Dedifferentiated amniotic fluid mesenchymal stem cell (primary cell): ENCODE data around the gene GRIK5.
A peak's percentile ranks its signal among the peaks of the same experiment; 100 is the strongest.
"Not testable (repeated sequence)": the region's sequence is repeated elsewhere in the genome, so short reads cannot be mapped to it uniquely, and the experiment has no call there.

ENCODE experiments used
- DNase-seq: peaks from one replicate; pipeline ENCODE4 v3.0.0-alpha.2; 2016; ENCODE audit errors: extremely low spot score

The GRIK5 gene, protein sequence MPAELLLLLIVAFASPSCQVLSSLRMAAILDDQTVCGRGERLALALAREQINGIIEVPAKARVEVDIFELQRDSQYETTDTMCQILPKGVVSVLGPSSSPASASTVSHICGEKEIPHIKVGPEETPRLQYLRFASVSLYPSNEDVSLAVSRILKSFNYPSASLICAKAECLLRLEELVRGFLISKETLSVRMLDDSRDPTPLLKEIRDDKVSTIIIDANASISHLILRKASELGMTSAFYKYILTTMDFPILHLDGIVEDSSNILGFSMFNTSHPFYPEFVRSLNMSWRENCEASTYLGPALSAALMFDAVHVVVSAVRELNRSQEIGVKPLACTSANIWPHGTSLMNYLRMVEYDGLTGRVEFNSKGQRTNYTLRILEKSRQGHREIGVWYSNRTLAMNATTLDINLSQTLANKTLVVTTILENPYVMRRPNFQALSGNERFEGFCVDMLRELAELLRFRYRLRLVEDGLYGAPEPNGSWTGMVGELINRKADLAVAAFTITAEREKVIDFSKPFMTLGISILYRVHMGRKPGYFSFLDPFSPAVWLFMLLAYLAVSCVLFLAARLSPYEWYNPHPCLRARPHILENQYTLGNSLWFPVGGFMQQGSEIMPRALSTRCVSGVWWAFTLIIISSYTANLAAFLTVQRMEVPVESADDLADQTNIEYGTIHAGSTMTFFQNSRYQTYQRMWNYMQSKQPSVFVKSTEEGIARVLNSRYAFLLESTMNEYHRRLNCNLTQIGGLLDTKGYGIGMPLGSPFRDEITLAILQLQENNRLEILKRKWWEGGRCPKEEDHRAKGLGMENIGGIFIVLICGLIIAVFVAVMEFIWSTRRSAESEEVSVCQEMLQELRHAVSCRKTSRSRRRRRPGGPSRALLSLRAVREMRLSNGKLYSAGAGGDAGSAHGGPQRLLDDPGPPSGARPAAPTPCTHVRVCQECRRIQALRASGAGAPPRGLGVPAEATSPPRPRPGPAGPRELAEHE

GRCh38 chr19:42069619-42070351 is at the start of gene GRIK5:
Gene GRIK5 (minus strand): TSS chr19:42070206. CDS start chr19:42065770, 4,436 bp downstream.
- DNase-seq, result no peak

DNA sequence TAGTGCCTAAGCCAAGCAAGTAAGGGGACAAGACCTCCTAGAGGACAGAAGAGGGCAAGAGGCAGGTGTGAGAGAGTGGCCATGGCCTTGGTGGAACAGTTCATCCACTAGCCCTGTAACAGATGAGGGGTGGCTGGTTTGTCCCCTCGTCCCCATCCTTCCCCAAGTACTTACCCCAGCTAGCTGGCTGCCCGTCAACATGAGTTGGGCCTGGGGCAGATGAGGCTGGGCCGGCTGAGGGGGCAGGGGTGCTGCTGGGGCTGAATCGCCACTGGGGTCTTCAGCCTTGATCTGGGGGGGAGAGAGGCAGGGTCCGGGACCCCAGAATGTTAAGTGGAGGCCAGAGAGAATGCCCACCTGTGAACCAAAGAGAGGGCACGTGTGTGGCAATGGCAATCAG is 47.1 kb upstream of the GRIK5 start:
- DNase-seq, result no peak

DNA sequence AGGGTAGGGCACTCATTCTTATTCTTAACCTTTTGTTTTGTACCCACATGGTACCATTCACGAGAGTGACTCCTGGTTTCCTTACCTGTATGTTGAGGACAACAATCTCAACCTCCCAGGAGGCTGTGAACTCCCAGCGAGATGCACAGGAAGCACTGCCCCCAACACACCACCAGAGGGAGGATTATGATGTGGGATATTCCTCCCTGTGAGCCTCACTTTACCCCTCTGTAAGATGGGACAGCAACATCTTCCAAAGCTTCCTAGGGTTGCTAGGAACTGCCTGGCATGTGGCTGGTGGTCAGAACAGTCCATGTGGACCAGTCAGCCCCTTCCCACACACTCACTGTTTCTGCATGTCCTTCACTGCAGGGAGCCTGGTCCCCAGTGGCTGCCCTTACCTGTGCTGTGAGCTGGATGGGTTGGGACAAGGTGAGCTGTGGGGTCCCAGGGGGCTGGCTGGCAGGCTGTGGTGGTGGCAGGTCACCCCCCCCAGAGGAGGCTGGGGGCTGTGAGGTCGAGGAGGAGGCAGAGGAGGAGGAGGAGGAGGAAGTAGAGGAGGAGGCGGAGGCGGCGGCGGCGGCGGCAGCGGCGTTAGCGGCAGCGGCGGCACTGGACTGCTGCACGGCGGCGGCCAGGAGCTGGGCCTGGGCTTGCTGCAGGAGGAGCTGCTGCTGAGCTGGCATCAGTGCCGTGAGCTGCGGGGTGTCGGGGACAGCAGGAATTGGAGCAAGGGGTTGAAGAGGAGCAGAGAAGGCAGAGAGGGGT is 46.5 kb upstream of the GRIK5 start:
- no peak for DNase-seq

- no peak for DNase-seq
Observed at GRCh38 chr19:42115705-42116104, 45.7 kb upstream of the GRIK5 start.

GRCh38 chr19:42115219-42115618 is 45.2 kb upstream of the GRIK5 start:
- no peak for DNase-seq

- no peak for DNase-seq
Observed at GRCh38 chr19:42114412-42114811, 44.4 kb upstream of the GRIK5 start.

DNA sequence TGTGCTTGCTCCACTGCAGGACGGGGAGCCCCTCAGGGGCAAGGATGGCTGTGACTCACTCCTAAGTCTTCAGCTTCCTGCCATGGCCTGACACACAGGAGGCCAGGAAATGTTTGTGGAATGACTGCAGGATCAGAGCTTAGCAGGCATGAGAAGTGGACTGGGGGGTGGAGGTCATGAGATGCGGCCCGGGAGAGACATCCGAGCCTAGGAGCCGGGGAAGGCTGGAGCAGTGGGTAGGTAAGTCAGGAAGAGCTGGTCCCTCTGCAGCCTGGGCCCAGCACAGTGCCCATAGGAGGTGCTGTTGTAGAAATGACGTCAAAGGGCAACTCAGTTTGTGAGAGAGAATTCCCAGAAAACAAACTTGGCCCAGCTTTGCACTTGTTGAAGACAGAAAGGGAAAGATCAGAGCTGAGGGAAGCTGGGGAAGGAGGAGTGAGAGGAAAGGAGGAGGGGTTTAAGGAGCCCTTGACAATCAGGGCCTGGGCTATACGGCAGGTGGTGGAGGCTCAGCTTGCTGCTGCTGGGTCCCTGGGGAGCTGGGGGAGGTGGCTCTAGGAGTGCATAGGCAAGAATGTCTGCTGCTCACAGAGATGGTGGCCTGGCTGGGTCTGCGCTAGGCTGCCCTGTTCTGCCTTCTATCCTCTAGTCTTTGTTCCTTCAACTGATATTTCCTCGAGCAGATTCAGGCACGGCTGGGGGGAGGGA is 43.8 kb upstream of the GRIK5 start:
- peak; percentile 87 for DNase-seq

DNA sequence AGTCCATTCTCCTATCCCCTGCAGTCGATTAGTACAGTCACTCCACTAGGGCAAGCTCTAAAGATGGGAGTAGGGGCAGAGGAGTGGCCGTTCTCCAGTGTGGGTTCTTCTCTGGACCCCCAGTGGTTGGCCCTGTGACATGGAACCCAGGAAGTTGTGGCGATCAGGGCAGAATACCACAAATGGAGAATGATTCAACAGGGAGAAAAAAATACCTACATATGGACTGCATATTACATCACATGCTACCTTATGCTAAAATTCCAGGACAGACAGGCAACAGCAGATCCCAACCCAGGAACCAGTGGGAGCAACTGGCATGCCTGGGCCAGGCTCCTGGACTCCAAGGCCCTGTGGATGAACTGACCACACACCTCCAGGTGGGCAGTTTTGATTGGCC is 41.8 kb upstream of the GRIK5 start:
- DNase-seq, result no peak

DNA sequence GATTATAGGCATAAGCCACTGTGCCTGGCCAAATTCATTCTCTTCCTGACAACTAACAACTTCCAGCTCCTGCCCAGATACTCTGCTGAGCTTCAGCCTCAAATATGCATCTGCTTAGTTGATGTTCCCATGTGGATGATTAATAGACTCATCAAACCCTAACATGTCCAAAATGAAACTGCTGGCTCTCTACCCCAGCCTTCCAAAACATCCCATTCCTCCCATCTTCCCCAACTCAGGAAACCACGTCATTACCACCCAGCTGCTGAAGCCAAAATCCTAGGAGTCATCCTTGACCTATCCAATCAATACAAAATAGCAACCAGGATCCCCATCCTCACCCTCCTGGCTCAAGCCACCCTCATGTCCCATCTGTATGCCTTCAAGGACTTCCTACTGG is 41.4 kb upstream of the GRIK5 start:
- DNase-seq, result no peak

GRCh38 chr19:42110658-42111057 is 40.7 kb upstream of the GRIK5 start:
- DNase-seq, result no peak

GRCh38 chr19:42109896-42110295 is 39.9 kb upstream of the GRIK5 start:
- DNase-seq, result no peak

DNA sequence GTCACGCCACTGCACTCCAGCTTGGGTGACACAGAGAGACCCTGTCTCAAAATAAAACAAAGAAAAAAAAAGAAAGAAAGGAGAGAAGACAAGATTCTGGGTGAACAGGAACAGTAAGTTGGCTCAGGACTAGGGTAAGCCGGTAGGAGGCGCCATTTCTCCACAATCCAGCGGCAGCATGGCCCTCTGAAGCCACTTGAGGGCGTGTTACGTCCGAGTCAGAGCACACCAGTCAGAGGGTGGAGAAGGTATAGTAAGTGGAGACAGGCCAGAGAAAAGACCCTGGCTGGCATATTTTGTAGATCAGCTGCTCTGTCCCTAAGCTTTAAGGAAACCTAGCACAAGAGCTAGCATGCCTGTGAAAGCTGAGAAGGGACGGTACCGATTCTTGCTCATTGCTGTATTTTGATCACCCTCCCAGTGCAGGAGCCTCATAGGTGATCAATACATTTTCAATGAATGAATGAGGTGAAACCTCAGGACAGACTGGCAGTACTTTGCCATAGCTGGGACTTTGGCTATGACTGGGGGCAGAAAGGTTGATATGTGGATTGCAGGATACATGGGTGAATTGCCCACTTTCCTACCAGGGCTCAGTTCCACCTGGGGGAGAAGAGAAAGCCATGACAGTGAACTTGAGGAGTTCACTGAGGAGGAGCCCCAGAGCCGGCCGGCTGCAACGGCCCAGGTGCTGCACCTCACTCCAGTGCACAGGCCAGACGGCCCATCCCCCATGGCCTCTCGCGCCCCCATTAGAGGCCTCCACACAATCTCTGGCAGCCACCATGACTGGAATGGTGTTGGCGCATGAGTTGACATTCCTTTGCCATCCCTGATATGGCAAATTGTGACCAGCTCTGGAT is 38.8 kb upstream of the GRIK5 start:
- peak; percentile 83 for DNase-seq

DNA sequence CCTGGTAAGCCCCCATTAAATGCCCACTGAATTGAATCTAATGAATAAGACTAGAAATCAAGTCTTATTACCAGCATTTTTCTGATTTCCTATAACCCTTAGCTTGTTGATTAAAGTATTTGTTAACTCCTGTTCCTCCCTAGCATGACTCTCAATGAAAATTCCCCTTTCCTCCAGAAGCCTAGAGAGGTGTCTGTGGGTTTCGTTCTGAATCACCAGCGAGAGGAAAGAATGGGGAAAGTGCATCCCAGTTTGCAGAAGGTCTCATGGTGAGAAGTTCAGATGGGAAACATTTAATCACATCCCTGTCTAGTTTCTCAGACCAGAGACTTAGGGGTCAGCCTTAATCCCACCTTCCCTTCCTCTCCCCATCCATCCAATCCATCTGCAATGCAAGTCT is 35.4 kb upstream of the GRIK5 start:
- no peak for DNase-seq

DNA sequence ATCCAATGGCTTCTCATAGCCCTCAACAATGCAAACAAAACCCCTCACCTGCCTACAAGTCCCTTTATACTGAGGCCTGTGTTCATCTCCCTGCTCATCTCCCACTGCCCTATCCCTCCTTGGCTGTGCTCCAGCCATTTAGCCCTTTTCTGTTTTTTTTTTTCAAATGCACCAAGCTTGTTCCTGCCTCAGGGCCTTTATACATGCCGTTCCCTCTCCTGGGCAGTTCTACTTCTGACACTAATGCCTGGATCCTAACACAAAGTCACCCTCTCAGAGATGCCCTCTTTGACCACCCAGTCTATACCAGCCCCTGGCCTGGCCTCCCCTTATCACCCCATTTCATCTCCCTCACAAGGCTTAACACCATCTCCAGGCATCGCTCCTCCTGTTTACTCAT is 32.9 kb upstream of the GRIK5 start:
- no peak for DNase-seq

GRCh38 chr19:42100241-42100640 is 30.2 kb upstream of the GRIK5 start:
- DNase-seq, result not testable (repeated sequence)

DNA sequence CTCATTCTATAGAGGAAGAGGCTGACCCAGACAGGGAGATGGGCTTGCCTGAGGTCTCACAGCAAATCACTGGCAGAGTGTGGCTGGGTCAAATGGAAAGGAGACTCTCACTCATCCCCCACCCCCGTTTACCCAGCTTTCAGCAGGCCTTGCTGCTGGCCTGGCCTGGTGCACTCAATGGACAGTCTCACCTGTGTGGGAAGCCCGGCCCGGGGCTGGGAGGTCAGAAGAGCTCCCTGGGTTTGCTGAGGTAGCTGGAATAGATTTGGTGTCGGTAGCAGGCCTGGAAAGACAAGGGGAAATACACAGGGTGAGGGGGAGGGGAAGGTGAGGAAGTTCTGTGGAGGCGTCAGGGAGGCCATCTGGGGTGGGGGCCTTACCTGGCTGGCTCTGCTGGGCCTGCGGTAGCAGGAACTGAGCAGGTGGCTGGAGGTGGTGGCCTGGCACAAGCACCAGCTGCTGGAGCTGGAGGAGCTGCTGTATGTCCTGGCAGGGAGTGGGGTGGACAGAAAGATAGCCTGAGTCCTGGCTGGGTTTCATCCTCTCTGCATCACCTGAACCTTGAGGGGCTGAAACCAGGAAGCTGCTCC is 29.4 kb upstream of the GRIK5 start:
- DNase-seq, result no peak

DNA sequence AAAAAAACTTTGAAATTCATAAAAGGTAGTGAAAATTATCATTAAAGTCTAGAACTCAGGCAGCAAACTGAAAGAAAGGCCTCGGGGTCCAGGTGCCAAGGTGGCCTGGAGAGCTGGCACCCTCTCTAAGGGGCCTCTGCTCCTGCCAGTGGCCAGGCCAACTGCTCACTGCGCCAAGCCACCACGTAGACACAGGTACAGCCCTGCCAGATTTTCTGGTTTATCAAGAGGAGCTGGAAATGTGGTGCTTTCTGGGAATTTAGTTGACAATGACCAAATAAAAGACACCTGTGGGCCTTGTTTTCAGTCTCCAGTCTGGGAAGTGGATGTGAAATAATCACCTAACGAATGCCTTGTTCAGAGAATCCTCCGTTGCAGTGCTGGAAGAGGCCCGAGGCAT is 28.8 kb upstream of the GRIK5 start:
- DNase-seq, result no peak

DNA sequence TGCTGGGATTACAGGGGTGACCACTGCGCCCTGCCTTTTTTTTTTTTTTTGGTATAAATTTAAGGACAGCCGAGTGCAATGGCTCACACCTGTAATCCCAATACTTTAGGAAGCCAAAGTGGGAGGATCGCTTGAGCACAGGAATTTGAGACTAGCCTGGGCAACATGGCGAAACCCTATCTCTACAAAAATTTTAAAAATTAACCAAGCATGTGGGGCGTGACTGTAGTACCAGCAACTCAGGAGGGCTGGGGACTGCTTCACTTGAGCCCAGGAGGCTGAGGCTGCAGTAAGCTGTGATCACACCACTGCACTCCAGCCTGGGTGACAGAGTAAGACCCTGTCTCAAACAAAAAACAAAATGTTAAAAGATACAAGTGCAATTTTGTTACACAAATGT is 27.5 kb upstream of the GRIK5 start:
- no peak for DNase-seq

DNA sequence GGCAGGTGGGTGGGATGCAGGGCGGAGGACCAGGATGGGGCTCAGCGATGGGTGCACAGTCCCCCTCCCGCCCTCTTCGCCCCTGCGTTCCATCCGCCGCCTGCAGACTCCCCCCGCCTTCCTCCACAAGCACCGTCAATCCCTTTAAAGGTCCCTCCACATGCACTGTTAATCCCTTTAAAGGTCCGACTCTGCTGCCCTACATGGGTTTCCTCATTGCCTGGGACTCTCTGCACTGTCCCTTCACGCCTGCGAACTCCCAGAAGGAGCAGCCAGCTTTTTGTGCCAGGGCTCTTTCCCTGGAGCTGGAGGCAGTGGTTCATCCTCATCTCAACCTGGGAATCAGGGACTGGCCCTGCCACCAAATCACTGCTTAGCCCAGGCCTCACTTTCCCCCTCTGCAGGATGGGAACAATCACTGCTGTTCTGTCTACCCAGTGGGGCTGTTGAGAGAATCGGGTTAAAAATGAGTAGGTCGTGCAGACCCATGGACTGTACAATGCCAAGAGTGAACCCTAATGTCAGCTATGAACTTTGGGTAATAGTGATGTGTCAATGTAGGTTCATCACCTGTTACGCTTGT is 26.3 kb upstream of the GRIK5 start:
- no peak for DNase-seq
